Endothelial cell of umbilical vein (primary cell): ENCODE measurements around the gene FBXW9. TPM values are rescaled to one million over a fixed set of nuclear protein-coding genes. Genes with fewer than 3 reads are reported as not detected.
"Not testable (repeated sequence)": the region's sequence is repeated elsewhere in the genome, so short reads cannot be mapped to it uniquely, and the experiment has no call there.

Experiments
- BruUV-seq: library from RNA; stranded (reverse); fragments of 400-500 nt; replicated peaks from 2 replicates; lab custom pipeline; 2021; lab: Mats Ljungman, UMichigan
- CTCF ChIA-PET: fragments of 300-600, 350-600 bp; sonication (Branson Sonifier 250); formaldehyde crosslinking; loops from one replicate; lab custom pipeline; 2021; ENCODE audit warnings: antibody characterized with exemption, inconsistent platforms; lab: Charles Lee
- POLR2A ChIA-PET: fragments of 300-600, 350-600 bp; sonication (Branson Sonifier 250); formaldehyde crosslinking; loops from one replicate; lab custom pipeline; 2021; ENCODE audit warnings: antibody characterized with exemption, inconsistent platforms; lab: Charles Lee
- DNase-seq: peaks from one replicate; pipeline ENCODE4 v3.0.0-alpha.2; 2011; ENCODE audit warnings: low read depth, low spot score
- FAIRE-seq: peaks from 2 replicates; lab custom pipeline; 2011; peaks lifted over from hg19 to GRCh38; lab: Jason Lieb, UNC
- H2AFZ ChIP-seq: 2 replicates; pipeline ENCODE4 v1.6.0; 2012; ENCODE audit warnings: low read depth, low read length, control low read depth, inconsistent platforms
- H3K27ac ChIP-seq: 2 replicates; pipeline ENCODE4 v1.5.1; 2011; ENCODE audit warnings: low read depth, mild to moderate bottlenecking, control low read depth, low read length, moderate library complexity; ENCODE audit not compliant: insufficient read depth
- H3K27me3 ChIP-seq, 2 experiments: 2 replicates each; pipeline versions ENCODE4 v1.6.0 to v1.6.1; 2011; ENCODE audit warnings: low read length in 2 of 2, mixed read lengths in 1 of 2; ENCODE audit not compliant: control insufficient read depth in 2 of 2, insufficient read depth in 2 of 2
- H3K36me3 ChIP-seq, 2 experiments: 2 replicates in 1 of 2; 3 replicates in 1 of 2; pipeline ENCODE4 v1.5.1; 2011; ENCODE audit warnings: low read length in 2 of 2, mild to moderate bottlenecking in 1 of 2, moderate library complexity in 1 of 2; ENCODE audit not compliant: control insufficient read depth in 2 of 2, insufficient read depth in 2 of 2; ENCODE audit errors: extremely low read depth in 1 of 2
- H3K4me1 ChIP-seq: 3 replicates; pipeline ENCODE4 v1.5.1; 2011; ENCODE audit warnings: mild to moderate bottlenecking, low read length; ENCODE audit not compliant: control insufficient read depth, insufficient read depth; ENCODE audit errors: extremely low read depth
- H3K4me2 ChIP-seq: 2 replicates; pipeline ENCODE4 v1.6.1; 2011; ENCODE audit warnings: low read length, control low read depth, mixed read lengths; ENCODE audit not compliant: insufficient read depth
- H3K4me3 ChIP-seq, 3 experiments: fragments of 200-600 bp in 1 of 3; sonication (generic), shearing (Covaris generic) in 1 of 3; replicated peaks in 1 of 3; 2 replicates each; pipeline ENCODE4 v1.5.1; 2011 to 2016; ENCODE audit warnings: control low read depth in 3 of 3, low read length in 3 of 3, mild to moderate bottlenecking in 2 of 3, inconsistent platforms in 1 of 3, low read depth in 1 of 3, moderate library complexity in 1 of 3; ENCODE audit not compliant: insufficient read depth in 1 of 3
- H3K79me2 ChIP-seq: 2 replicates; pipeline ENCODE4 v1.6.0; 2012; ENCODE audit warnings: low read length, inconsistent platforms; ENCODE audit not compliant: control insufficient read depth, insufficient read depth
- H3K9ac ChIP-seq: replicated peaks from 2 replicates; pipeline ENCODE3; 2011; ENCODE audit warnings: low read length, control low read depth; ENCODE audit not compliant: insufficient read depth; ENCODE audit errors: extremely low read depth
- H3K9me1 ChIP-seq: replicated peaks from 3 replicates; pipeline ENCODE4 v1.6.0; 2011; ENCODE audit warnings: mild to moderate bottlenecking, low read length; ENCODE audit not compliant: control insufficient read depth, insufficient read depth; ENCODE audit errors: extremely low read depth
- H3K9me3 ChIP-seq: replicated peaks from 2 replicates; pipeline ENCODE4 v1.5.1; 2012; ENCODE audit warnings: low read length, inconsistent platforms; ENCODE audit not compliant: control insufficient read depth, insufficient read depth
- H4K20me1 ChIP-seq: replicated peaks from 2 replicates; pipeline ENCODE3; 2011; ENCODE audit warnings: mild to moderate bottlenecking, low read length; ENCODE audit not compliant: control insufficient read depth, insufficient read depth; ENCODE audit errors: extremely low read depth
- CTCF ChIP-seq, 2 donors: IDR thresholded peaks; 1 replicate in 1 of 2; 2 replicates in 1 of 2; pipeline ENCODE4 v1.5.1; 2011; ENCODE audit warnings: low read length in 2 of 2, mild to moderate bottlenecking in 2 of 2, moderate library complexity in 2 of 2, control low read depth in 1 of 2, inconsistent platforms in 1 of 2, low read depth in 1 of 2; ENCODE audit not compliant: insufficient read depth in 1 of 2; ENCODE audit errors: extremely low read depth in 1 of 2
- JUN ChIP-seq: IDR thresholded peaks from 2 replicates; pipeline ENCODE4 v1.6.1; 2011; ENCODE audit warnings: borderline replicate concordance, low read depth; ENCODE audit not compliant: insufficient read length, insufficient read depth
- MAX ChIP-seq: IDR thresholded peaks from 2 replicates; pipeline ENCODE4 v1.6.1; 2011; ENCODE audit not compliant: insufficient read depth, insufficient read length
- dilution Hi-C: fragments of 300-500 bp; cut with MboI; formaldehyde crosslinking; loops from one replicate; pipeline ENCODE4 v1.15.0; 2019; ENCODE audit warnings: low sequenced_read_pairs; ENCODE audit not compliant: extremely low pct_ligation_motif_present
- intact Hi-C: fragments of 100-400 bp; cut with micrococcal nuclease; formaldehyde crosslinking; loops from one replicate; pipeline ENCODE4 v1.10.0; 2022
- polyA plus RNA-seq, 4 experiments: library from polyadenylated mRNA; depleted of rRNA in 3 of 4; stranded (reverse) in 3 of 4; unstranded in 1 of 4; fragments of >200 nt; gene quantifications; 2 replicates each; pipeline versions ENCODE4 v1.2.1 to v1.2.3, GENCODE V29; 2011 to 2012; ENCODE audit warnings: missing spikeins in 1 of 4
- total RNA-seq: library from RNA; stranded (reverse); gene quantifications from 2 replicates; pipeline ENCODE4 v1.2.3, GENCODE V29; 2021

The FBXW9 gene
- total and polyA plus RNA-seq, 2 donors (not counting 3 experiments of a cell fraction or from before 2014, with no cell fraction given): 12.4 to 19.3 TPM

GRCh38 chr19:12646551-12646950, 49.9 kb downstream of the FBXW9 start:
- no peak overlapping the region for H3K4me2 ChIP-seq
- H3K9ac ChIP-seq: no peak overlapping the region
- no peaks in the 10 kb centered on the region for H3K36me3 ChIP-seq
- no peaks in the 10 kb centered on the region for H3K27me3 ChIP-seq
- DNase-seq (no peak), FAIRE-seq (no peak)
- no peaks in the 10 kb centered on the region for H3K4me1 ChIP-seq
- ChIA-PET CTCF (interaction anchor here (2.1 kb wide), 1 partner anchor 25 kb away, joined by 7 read pairs; no protein-coding TSS in a partner anchor), POLR2A (interaction anchor here (1.3 kb wide), 1 partner anchor 36 kb away, joined by 4 read pairs; the partner anchor contains the start of genes ZNF490 and ZNF791)
- no peaks in the 10 kb centered on the region for H3K79me2 ChIP-seq
- no peaks in the 10 kb centered on the region for H3K9me3 ChIP-seq
- BruUV-seq: TSS peak; percentile 19
- H2AFZ ChIP-seq: no peak overlapping the region
- H4K20me1 ChIP-seq: no peaks in the 10 kb centered on the region
- TF ChIP-seq CTCF (IDR thresholded peaks at IDR 0.05; ENCODE audit: extremely low read depth in 1 of 2, insufficient read depth in 1 of 2, low read depth in 1 of 2, low read length in 2 of 2): no peak
- no peak for TF ChIP-seq JUN
- TF ChIP-seq MAX: no peak
- intact Hi-C loops: no loop called here
- H3K9me1 ChIP-seq: no peaks in the 10 kb centered on the region
- H3K4me3 ChIP-seq: no peak overlapping the region
- no peak overlapping the region for H3K27ac ChIP-seq
- dilution Hi-C loops: no loop called here

GRCh38 chr19:12643716-12644115, 52.7 kb downstream of the FBXW9 start:
- DNase-seq, H3K27me3 ChIP-seq, dilution Hi-C loops, H3K4me1 ChIP-seq, H3K4me3 ChIP-seq, CTCF ChIA-PET, H3K4me2 ChIP-seq, POLR2A ChIA-PET, H3K27ac ChIP-seq, H3K9me3 ChIP-seq, H3K79me2 ChIP-seq, H3K36me3 ChIP-seq, FAIRE-seq, H2AFZ ChIP-seq, H3K9ac ChIP-seq, H4K20me1 ChIP-seq, intact Hi-C loops, H3K9me1 ChIP-seq: not testable (repeated sequence)
- TSS peak; percentile 9 for BruUV-seq
